ENCODE measurements around the gene TPSD1.

Gene TPSD1

GRCh38 chr16:1285669-1286512, 30.0 kb downstream of the TPSD1 start:
- TF ChIP-seq ZBTB7A (IDR thresholded peaks at IDR 0.05; ENCODE audit: low read depth) (no peak), NFIC (IDR thresholded peaks at IDR 0.05) (no peak), YY1 (IDR thresholded peaks at IDR 0.05; ENCODE audit: low read depth) (no peak), EGR1 (IDR thresholded peaks at IDR 0.05) (no peak), RAD21 (IDR thresholded peaks at IDR 0.05; ENCODE audit: low read depth) (no peak), REST (IDR thresholded peaks at IDR 0.05; ENCODE audit: low read depth) (no peak), FOXM1 (IDR thresholded peaks at IDR 0.05; ENCODE audit: borderline replicate concordance, low read depth) (no peak)
- TF ChIP-seq, protein P1, sequence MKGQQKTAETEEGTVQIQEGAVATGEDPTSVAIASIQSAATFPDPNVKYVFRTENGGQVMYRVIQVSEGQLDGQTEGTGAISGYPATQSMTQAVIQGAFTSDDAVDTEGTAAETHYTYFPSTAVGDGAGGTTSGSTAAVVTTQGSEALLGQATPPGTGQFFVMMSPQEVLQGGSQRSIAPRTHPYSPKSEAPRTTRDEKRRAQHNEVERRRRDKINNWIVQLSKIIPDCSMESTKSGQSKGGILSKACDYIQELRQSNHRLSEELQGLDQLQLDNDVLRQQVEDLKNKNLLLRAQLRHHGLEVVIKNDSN (IDR thresholded peaks at IDR 0.05) = no peak

- TF ChIP-seq TAF1 (IDR thresholded peaks at IDR 0.05; ENCODE audit: low read depth) = no peak
- TF ChIP-seq ZBTB7A (IDR thresholded peaks at IDR 0.05; ENCODE audit: low read depth) = no peak
- TF ChIP-seq CREB1 (IDR thresholded peaks at IDR 0.05; ENCODE audit: low read depth) = no peak
- no peak for TF ChIP-seq CEBPB (IDR thresholded peaks at IDR 0.05)
- TF ChIP-seq TCF12 (IDR thresholded peaks at IDR 0.05; ENCODE audit: low read depth) = no peak
- TF ChIP-seq RAD21 (IDR thresholded peaks at IDR 0.05; ENCODE audit: low read depth) = no peak
- TF ChIP-seq MAX (IDR thresholded peaks at IDR 0.05) = no peak
- TF ChIP-seq EGR1 (IDR thresholded peaks at IDR 0.05) = no peak
- no peak for TF ChIP-seq REST (IDR thresholded peaks at IDR 0.05; ENCODE audit: low read depth)
- TF ChIP-seq TEAD4 (IDR thresholded peaks at IDR 0.05) = no peak
- TF ChIP-seq EP300 (IDR thresholded peaks at IDR 0.05; ENCODE audit: borderline replicate concordance) = no peak
- no peak for TF ChIP-seq YY1 (IDR thresholded peaks at IDR 0.05; ENCODE audit: low read depth)
These were observed 30.7 kb downstream of the TPSD1 start for GRCh38 chr16:1286513-1287094.

GRCh38 chr16:1287982-1288670, 32.3 kb downstream of the TPSD1 start:
- TF ChIP-seq FOXM1 (IDR thresholded peaks at IDR 0.05; ENCODE audit: borderline replicate concordance, low read depth) (no peak), REST (IDR thresholded peaks at IDR 0.05; ENCODE audit: low read depth) (no peak), RAD21 (IDR thresholded peaks at IDR 0.05; ENCODE audit: low read depth) (no peak), CEBPB (IDR thresholded peaks at IDR 0.05) (no peak), TEAD4 (IDR thresholded peaks at IDR 0.05) (no peak), YY1 (IDR thresholded peaks at IDR 0.05; ENCODE audit: low read depth) (no peak), EGR1 (IDR thresholded peaks at IDR 0.05) (no peak), TAF1 (IDR thresholded peaks at IDR 0.05; ENCODE audit: low read depth) (no peak), CREB1 (IDR thresholded peaks at IDR 0.05; ENCODE audit: low read depth) (no peak), TCF12 (IDR thresholded peaks at IDR 0.05; ENCODE audit: low read depth) (no peak)
- TF ChIP-seq, protein P1 (IDR thresholded peaks at IDR 0.05) = no peak
